Astrocyte (in vitro differentiated cells and primary cell): ENCODE measurements around the gene GHRH.

Experiments used
- CTCF ChIP-seq: IDR thresholded peaks from 2 replicates; pipeline ENCODE4 v1.5.1; 2011; ENCODE audit warnings: low read depth, mild to moderate bottlenecking, inconsistent platforms, low read length, moderate library complexity; ENCODE audit not compliant: insufficient read depth
- EZH2 ChIP-seq: IDR thresholded peaks from 2 replicates; pipeline ENCODE4 v1.6.1; 2012; ENCODE audit warnings: mild to moderate bottlenecking, low read length, inconsistent platforms; ENCODE audit not compliant: insufficient read depth

- TF ChIP-seq EZH2 (no peak), CTCF (no peak)
These were observed 9.8 kb upstream of the GHRH start for GRCh38 chr20:37271421-37271768.
